AG09309 (cell line): ENCODE data around the gene ZNF343.

Experiments used
- DNase-seq: peaks from one replicate; pipeline ENCODE4 v3.0.0-alpha.2; 2010; ENCODE audit warnings: low read depth
- H3K4me3 ChIP-seq: 2 replicates; pipeline ENCODE4 v1.5.1; 2011; ENCODE audit warnings: mild to moderate bottlenecking, low read depth, low read length, moderate library complexity; ENCODE audit not compliant: control insufficient read depth
- TF ChIP-seq, protein P1 (sequence below): IDR thresholded peaks from 2 replicates; pipeline ENCODE4 v1.5.1; 2011; ENCODE audit warnings: mild to moderate bottlenecking, low read depth, low read length, inconsistent platforms; ENCODE audit not compliant: insufficient read depth, control insufficient read depth; ENCODE audit errors: missing control alignments

ZNF343 gene

DNA sequence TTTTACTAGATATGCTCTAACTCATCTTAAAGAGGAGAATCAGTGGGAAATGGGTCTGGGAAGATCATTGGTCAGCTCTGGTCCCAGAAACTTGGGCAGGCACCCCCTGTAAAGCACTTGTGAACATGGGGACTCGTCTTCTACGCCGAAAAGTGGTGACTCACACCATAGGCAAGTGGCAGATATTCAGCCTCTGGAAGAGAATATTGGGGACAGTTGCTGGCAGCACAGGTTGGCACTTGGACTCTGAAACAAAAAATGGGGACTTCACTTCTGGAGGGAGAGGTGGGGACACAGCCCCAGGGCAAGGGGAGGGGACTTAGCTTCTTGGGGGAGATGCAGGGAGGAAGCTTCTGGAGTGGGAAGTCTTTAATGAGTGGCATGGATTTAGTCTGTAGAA, 11.9 kb upstream of the ZNF343 start:
- no peak overlapping the region for H3K4me3 ChIP-seq
- TF ChIP-seq, protein P1, sequence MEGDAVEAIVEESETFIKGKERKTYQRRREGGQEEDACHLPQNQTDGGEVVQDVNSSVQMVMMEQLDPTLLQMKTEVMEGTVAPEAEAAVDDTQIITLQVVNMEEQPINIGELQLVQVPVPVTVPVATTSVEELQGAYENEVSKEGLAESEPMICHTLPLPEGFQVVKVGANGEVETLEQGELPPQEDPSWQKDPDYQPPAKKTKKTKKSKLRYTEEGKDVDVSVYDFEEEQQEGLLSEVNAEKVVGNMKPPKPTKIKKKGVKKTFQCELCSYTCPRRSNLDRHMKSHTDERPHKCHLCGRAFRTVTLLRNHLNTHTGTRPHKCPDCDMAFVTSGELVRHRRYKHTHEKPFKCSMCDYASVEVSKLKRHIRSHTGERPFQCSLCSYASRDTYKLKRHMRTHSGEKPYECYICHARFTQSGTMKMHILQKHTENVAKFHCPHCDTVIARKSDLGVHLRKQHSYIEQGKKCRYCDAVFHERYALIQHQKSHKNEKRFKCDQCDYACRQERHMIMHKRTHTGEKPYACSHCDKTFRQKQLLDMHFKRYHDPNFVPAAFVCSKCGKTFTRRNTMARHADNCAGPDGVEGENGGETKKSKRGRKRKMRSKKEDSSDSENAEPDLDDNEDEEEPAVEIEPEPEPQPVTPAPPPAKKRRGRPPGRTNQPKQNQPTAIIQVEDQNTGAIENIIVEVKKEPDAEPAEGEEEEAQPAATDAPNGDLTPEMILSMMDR, result no peak
- no peak for DNase-seq

GRCh38 chr20:2519115-2519809, 10.5 kb upstream of the ZNF343 start:
- H3K4me3 ChIP-seq, result no peak overlapping the region
- TF ChIP-seq, protein P1, result no peak
- no peak for DNase-seq

- no peak for DNase-seq
- no peak overlapping the region for H3K4me3 ChIP-seq
- TF ChIP-seq, protein P1, result no peak
Measured at GRCh38 chr20:2518558-2518957, 9.8 kb upstream of the ZNF343 start.

- H3K4me3 ChIP-seq, result no peak overlapping the region
- TF ChIP-seq, protein P1, result no peak
- no peak for DNase-seq
Measured at GRCh38 chr20:2518096-2518495, 9.4 kb upstream of the ZNF343 start.

DNA sequence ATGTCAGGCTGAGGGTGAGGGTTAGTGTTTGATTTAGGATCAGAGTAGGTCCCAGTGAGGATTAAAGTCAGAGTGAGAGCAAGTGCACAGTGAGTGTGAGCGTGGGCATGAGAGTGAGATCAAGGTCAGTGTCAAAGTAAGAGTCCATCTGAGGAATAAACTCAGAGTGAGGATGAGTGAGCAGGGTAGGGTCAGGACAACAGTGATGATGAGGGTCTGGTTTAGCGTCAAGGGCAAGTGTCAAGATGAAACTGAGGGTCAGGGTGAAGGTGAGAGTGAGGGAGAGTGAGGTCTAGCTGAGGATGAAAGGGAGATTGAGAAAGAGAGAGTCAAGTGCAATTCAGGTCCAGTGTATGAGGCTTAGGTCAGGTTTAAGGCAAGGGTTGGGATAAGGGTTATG, 7.7 kb upstream of the ZNF343 start:
- H3K4me3 ChIP-seq, result no peak overlapping the region
- TF ChIP-seq, protein P1, result no peak
- no peak for DNase-seq

GRCh38 chr20:2515203-2515602, 6.5 kb upstream of the ZNF343 start:
- H3K4me3 ChIP-seq, result no peak overlapping the region
- TF ChIP-seq, protein P1, result no peak
- DNase-seq, result no peak
